ENCODE results near the gene G6PC3. TPM values are rescaled to one million over a fixed set of nuclear protein-coding genes. Genes with fewer than 3 reads are reported as not detected.

The G6PC3 gene
- total RNA-seq, 2 donors from 2014 or later = 88.8 to 129 TPM

DNA sequence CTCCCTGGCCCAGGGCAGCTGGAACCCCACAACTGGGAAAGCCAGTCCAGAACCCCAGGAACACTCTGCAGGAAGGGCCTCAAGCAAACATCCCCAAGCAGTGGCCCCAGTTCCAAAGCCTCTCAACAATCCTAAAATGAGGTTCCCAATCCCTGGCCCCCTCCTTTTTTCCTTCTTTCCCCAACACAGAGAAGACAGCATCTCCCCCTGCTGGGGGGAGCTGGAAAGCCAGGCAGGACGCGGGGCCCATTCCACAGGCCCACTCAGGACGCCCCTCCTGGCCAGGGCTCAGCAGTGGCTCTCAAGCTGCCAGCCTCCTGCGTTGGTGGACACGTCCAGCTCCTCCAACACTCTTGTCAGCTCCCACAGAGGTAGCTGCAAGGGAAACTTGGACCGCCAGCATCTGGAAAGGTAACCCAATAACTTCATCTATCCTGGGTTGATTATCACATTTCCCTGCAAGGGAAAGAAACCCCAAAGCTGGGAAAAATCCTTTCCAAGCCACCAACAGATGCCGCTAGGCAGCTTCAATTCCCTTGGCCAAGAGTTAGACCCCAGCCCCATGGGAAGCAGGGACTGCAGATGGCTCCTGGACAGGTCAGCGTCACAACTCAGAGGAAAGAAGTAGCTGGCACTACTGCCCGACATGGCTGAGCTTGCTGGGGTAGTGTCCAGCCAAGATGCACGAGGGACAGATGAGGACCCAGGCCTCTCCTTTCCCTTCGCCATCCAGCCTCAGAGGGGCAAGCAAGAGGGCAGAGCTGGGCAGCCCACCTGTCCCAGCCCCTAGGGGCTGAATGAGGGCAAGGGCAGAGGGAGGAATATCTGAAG lies 45.3 kb downstream of the G6PC3 start:
- peaks cover 17% of the 10 kb centered on the region for H3K4me1 ChIP-seq (ENCODE audit: control insufficient read depth, insufficient read depth, low read length)
- no peak overlapping the region for H3K27ac ChIP-seq (ENCODE audit: low read depth, low read length)
- no peaks in the 10 kb centered on the region for H3K27me3 ChIP-seq (ENCODE audit: control insufficient read depth, insufficient read depth, low read length, poor library complexity, severe bottlenecking)
- TF ChIP-seq, protein P1, sequence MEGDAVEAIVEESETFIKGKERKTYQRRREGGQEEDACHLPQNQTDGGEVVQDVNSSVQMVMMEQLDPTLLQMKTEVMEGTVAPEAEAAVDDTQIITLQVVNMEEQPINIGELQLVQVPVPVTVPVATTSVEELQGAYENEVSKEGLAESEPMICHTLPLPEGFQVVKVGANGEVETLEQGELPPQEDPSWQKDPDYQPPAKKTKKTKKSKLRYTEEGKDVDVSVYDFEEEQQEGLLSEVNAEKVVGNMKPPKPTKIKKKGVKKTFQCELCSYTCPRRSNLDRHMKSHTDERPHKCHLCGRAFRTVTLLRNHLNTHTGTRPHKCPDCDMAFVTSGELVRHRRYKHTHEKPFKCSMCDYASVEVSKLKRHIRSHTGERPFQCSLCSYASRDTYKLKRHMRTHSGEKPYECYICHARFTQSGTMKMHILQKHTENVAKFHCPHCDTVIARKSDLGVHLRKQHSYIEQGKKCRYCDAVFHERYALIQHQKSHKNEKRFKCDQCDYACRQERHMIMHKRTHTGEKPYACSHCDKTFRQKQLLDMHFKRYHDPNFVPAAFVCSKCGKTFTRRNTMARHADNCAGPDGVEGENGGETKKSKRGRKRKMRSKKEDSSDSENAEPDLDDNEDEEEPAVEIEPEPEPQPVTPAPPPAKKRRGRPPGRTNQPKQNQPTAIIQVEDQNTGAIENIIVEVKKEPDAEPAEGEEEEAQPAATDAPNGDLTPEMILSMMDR (conservative IDR thresholded peaks at IDR 0.05) = peak; percentile 85
- H3K27ac Mint-ChIP-seq = peak overlapping the region; percentile 21
- H3K9ac ChIP-seq (ENCODE audit: extremely low read depth, low read length, poor library complexity, severe bottlenecking) = no peak overlapping the region
- H3K4me3 Mint-ChIP-seq = no peak overlapping the region
- peak; percentile 88 for DNase-seq
- no peaks in the 10 kb centered on the region for H3K27me3 Mint-ChIP-seq (ENCODE audit: insufficient read depth)
- H3K4me3 ChIP-seq (ENCODE audit: low read length) = no peak overlapping the region
- H3K4me1 Mint-ChIP-seq = peaks cover 31% of the 10 kb centered on the region
- peaks cover 27% of the 10 kb centered on the region for H3K36me3 ChIP-seq (ENCODE audit: control insufficient read depth, insufficient read depth, low read length)
- no peaks in the 10 kb centered on the region for H3K9me3 ChIP-seq (ENCODE audit: control insufficient read depth, low read length)
- 67 to 77% methylated on average over 10 to 11 of the region's 11 CpGs for WGBS, 2 experiments (ENCODE audit: insufficient coverage in 1 of 2, insufficient read length in 1 of 2)
- H3K9me3 Mint-ChIP-seq = no peaks in the 10 kb centered on the region
- H3K36me3 Mint-ChIP-seq (ENCODE audit: low read depth) = peaks cover 20% of the 10 kb centered on the region

DNA sequence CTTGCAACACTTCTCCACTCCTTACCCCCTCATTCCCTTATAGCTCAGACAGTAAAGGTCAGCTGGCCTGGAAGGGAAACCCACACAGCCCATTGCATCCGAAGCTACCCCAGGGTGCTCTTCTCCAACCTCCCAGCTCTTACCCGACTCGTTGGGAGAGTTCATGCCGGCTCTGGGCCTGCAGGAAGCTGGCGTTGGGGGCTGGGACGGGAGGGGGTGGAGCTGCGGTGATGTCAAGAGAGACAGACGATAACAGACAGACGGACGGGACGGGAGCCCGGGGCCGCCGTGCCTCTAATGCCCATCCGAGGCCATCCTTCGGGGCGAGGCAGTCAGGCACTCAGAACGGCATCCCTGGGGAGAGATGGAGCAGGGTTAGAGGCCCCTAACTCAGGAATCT lies 46.8 kb downstream of the G6PC3 start:
- peaks cover 35% of the 10 kb centered on the region for H3K4me1 Mint-ChIP-seq
- Histone ChIP-seq H3K27me3 (ENCODE audit: control insufficient read depth, insufficient read depth, low read length, poor library complexity, severe bottlenecking) (no peaks in the 10 kb centered on the region), H3K9ac (ENCODE audit: extremely low read depth, low read length, poor library complexity, severe bottlenecking) (no peak overlapping the region), H3K36me3 (ENCODE audit: control insufficient read depth, insufficient read depth, low read length) (peaks cover 27% of the 10 kb centered on the region), H3K9me3 (ENCODE audit: control insufficient read depth, low read length) (no peaks in the 10 kb centered on the region), H3K27ac (ENCODE audit: low read depth, low read length) (no peak overlapping the region), H3K4me3 (ENCODE audit: low read length) (no peak overlapping the region), H3K4me1 (ENCODE audit: control insufficient read depth, insufficient read depth, low read length) (peaks cover 14% of the 10 kb centered on the region)
- H3K36me3 Mint-ChIP-seq (ENCODE audit: low read depth) = peaks cover 20% of the 10 kb centered on the region
- 74 to 85% methylated on average over 10 to 18 of the region's 18 CpGs for WGBS, 2 experiments (ENCODE audit: insufficient coverage in 1 of 2, insufficient read length in 1 of 2)
- TF ChIP-seq, protein P1 (conservative IDR thresholded peaks at IDR 0.05) = no peak
- no peak overlapping the region for H3K4me3 Mint-ChIP-seq
- no peaks in the 10 kb centered on the region for H3K27me3 Mint-ChIP-seq (ENCODE audit: insufficient read depth)
- DNase-seq = peak; percentile 64
- peak overlapping the region; percentile 48 for H3K27ac Mint-ChIP-seq
- H3K9me3 Mint-ChIP-seq = no peaks in the 10 kb centered on the region

DNA sequence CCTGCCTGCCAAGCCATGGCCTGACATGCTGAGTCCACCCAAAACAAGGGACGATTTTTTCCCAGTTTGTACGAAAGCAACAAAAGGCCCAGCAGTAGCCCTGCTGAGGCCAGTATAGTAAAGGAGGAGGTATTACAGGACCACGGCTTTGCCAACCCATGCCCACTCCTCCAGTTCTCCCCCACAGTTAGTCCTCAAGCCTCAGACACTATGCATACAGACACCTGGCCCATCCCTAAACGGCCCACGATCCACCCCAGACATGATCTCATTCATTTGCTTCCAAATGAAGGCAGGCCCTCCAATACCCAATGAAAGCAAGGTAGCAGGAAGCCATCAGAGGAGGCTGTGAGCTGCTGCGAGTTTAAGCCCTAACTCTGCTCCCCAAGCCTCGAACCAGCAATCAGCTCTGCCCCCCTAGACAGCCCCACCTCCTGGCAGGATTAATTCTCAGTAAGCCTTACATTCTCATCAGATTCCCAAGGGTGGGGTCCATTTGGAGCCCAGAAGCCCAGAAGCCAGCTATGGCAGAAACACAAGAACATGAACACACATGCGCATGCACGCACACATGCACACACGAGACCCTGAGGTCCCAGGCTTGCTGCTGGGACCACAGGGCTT lies 48.0 kb downstream of the G6PC3 start:
- Histone ChIP-seq H3K27me3 (ENCODE audit: control insufficient read depth, insufficient read depth, low read length, poor library complexity, severe bottlenecking) (no peaks in the 10 kb centered on the region), H3K27ac (ENCODE audit: low read depth, low read length) (no peak overlapping the region), H3K4me3 (ENCODE audit: low read length) (no peak overlapping the region), H3K9me3 (ENCODE audit: control insufficient read depth, low read length) (no peaks in the 10 kb centered on the region), H3K36me3 (ENCODE audit: control insufficient read depth, insufficient read depth, low read length) (peaks cover 26% of the 10 kb centered on the region), H3K4me1 (ENCODE audit: control insufficient read depth, insufficient read depth, low read length) (peaks cover 14% of the 10 kb centered on the region), H3K9ac (ENCODE audit: extremely low read depth, low read length, poor library complexity, severe bottlenecking) (no peak overlapping the region)
- peaks cover 36% of the 10 kb centered on the region for H3K4me1 Mint-ChIP-seq
- H3K9me3 Mint-ChIP-seq = no peaks in the 10 kb centered on the region
- TF ChIP-seq, protein P1 (conservative IDR thresholded peaks at IDR 0.05) = no peak
- peaks cover 17% of the 10 kb centered on the region for H3K36me3 Mint-ChIP-seq (ENCODE audit: low read depth)
- H3K27ac Mint-ChIP-seq = peak overlapping the region; percentile 89
- 70 to 86% methylated on average over 8 to 10 of the region's 10 CpGs for WGBS, 2 experiments (ENCODE audit: insufficient coverage in 1 of 2, insufficient read length in 1 of 2)
- H3K4me3 Mint-ChIP-seq = no peak overlapping the region
- DNase-seq = peak; percentile 75
- H3K27me3 Mint-ChIP-seq (ENCODE audit: insufficient read depth) = no peaks in the 10 kb centered on the region
